HCEC 1CT (cell line): ENCODE measurements around the gene TDP2.

ENCODE experiments used
- DNase-seq: peaks from one replicate; pipeline ENCODE4 v3.0.0-alpha.2; 2017

Gene TDP2, protein sequence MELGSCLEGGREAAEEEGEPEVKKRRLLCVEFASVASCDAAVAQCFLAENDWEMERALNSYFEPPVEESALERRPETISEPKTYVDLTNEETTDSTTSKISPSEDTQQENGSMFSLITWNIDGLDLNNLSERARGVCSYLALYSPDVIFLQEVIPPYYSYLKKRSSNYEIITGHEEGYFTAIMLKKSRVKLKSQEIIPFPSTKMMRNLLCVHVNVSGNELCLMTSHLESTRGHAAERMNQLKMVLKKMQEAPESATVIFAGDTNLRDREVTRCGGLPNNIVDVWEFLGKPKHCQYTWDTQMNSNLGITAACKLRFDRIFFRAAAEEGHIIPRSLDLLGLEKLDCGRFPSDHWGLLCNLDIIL

GRCh38 chr6:24666641-24667377 lies at the start of gene TDP2, which contains the start of gene ACOT13:
TSS of gene TDP2 (minus strand) at chr6:24666899. CDS start at chr6:24666862, 37 bp downstream.
TSS of gene ACOT13 (plus strand) at chr6:24667077. CDS start at chr6:24667264, 187 bp downstream.
- peak; percentile 95 for DNase-seq

DNA sequence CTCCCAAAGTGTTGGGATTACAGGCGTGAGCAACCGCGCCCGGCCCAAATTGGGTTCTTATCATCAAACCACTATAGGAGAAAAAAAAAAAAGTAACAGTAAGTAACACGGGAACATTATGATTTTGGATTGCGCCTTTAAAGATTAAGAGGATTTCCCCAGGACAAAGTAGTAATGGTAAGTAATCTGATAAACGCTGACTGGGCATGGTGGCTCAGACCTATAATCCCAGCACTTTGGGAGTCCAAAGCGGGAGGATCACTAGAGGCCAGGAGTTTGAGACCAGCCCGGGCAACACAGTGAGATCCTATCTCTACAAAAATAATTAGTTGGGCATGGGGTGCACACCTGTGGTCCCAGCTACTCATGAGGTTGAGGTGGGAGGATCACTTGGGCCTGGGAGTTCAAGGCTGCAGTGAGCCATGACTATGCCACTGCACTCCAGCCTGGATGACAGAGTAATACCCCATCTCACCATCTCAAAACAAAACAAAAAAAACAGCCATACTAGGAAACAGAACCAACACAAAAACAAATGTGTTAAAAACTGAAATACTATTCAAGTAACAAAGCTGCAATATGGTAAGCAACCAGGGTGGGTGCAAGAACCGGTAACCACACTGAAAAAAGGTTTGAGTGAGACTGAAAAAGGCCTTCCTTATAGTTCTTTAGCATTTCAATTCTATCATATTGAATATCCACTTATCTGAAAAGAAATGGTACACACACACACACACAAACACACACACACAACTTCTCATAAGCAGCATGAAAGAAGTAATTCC lies 44.0 kb upstream of the TDP2 start:
- no peak for DNase-seq

DNA sequence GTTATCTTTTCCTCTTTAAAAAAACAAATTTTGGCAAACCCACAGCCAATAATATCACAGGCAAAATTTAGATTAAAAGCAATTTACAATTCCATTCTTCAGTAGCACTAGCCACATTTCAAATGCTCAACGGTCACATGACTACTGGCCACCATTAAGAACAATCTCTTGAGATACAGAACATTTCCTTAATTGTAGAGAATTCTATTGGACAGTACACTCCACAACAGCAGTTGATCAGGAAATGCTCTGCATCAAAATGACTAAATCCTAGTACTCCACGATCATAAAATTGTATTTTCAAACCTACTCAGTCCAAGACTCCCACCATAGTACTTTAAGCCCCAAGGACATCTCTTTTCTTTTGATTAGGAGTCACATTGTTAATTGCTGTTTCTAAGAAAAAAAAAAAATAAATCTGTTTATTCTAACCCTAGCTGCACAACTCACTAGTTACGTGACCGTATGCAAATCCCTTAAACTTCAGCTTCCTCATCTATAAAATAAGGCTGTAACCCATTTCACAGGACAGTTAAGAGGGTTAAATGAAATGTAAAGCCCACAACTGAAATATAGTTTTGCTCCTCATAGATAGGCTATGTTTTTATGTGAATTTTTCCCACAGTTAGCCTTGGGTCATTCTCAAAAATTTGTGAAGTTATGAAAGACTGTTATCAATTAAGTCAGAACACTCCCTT lies 42.5 kb upstream of the TDP2 start:
- DNase-seq: no peak

- DNase-seq: no peak
These were observed 41.9 kb upstream of the TDP2 start for GRCh38 chr6:24708612-24709011.

DNA sequence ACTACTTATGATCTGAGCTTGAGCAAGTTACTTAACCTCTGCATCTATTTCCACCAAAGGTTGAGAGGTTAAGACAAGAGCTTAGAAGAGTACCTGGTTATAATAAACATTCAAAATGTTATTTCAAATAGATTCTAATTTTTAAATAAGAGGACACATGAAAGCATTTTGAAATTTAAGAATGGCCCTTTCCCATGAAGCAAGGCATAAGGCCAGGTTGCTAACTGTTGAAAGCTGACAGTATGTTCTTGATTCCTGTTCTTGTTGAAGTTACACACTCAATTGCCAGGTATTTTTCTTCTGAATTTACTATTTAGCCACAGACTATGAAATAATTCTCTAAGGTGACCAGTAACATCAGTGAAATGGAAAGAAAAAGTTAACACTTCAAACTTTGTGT lies 37.8 kb upstream of the TDP2 start:
- no peak for DNase-seq

GRCh38 chr6:24702720-24703282 lies 36.1 kb upstream of the TDP2 start:
- DNase-seq: no peak

DNA sequence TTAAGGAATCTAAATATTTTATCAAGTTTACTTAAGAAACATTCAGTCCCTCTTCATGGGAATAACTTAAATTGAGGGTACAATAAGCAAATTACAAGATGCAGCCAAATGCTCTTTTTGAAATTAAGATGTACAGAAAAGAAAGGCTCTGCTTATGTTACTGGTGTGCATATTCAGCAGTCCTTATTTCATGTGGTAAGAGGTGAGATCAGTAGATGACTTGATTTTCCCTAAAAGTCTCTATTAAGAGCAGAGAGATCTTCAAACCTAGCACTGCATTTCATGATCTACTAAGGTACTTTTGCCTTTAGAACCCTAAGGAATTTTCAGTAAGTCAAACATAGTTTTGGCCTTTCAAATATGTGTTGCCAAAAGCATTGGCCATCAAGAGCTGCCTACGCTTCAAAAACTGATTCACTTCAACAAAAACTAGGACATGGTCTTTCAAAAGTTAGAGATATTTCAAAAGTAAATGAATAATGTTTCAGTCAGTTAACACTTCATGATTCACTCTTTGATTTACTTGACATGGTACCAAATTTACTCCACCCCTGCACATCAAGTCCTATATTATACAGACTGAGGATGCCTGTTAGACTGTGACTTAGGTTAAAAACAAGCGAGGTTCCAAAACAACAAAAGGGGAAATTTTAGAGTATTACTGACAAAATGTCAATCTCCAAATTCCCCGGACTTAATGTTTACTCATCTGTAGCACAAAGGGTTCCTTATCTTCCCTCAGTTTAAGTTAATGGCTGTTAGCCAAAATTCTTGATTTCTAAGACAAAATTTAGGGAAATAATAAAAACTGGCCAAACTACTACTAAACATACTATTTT lies 33.0 kb upstream of the TDP2 start:
- DNase-seq: no peak

DNA sequence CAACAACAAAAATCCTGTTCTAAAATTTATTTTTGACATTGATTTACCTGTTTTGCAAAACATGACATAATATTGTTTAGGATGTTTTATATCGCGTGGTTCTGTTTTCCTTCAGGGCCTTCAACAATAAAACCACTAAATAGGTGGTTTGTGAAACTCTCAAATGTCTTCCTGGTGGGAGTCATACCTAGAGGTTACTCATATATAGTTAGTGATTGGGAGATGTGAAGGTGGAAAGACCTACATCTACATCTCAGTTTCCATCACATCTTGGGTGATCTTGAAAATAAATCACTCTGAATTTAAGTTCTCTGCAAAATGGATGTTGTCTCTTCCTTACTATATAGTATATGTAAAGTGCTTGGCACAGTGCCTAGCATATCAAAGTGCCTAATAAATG lies 29.4 kb upstream of the TDP2 start:
- DNase-seq: no peak

DNA sequence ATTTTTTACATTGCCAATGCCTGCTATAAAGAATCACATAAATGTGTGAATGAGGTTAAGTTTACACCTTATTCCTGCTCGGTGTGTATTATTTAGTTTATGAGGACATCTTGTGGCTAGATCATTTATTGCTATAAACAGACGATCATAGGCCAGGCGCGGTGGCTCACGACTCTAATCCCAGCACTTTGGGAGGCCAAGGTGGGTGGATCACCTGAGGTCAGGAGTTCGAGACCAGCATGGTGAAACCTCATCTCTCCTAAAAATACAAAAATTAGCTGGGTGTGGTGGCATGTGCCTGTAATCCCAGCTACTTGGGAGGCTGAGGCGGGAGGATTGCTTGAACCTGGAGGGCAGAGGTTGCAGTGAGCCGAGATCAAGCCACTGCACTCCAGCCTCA lies 28.9 kb upstream of the TDP2 start:
- peak; percentile 32 for DNase-seq

GRCh38 chr6:24694198-24694597 lies 27.5 kb upstream of the TDP2 start:
- DNase-seq: no peak

DNA sequence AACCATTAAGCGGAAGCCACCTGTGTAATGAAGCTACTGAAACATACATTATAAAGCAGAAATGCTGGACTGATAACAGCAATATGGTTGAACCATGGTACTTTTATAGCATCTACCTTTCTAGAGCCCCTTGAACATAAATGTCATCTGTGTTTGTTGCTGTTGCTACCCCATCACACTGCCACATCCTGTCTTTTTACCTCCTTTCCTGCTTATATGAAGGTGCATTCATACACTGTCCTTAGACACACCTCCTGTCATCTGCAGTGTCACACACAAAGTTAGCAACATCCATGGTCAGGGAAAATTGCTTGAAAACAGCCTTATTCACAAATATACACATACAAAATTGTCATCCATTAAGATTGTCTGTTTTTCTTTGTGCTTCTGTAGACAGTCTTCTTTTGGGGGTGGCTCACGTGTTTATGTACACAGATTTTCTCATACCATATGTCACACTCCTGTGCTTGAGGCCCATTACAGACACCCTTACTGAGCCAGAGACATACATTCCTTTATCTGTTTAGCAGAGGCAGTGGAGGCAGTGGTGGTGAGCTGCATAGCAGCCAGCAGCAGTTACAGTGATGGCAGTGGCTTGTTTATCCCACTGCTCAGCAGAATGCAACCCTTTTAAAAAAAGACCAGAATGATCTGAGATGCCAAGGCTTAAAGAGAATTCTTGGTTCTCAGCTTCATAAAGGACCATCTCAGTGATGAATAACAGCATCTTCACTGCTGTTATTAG lies 26.3 kb upstream of the TDP2 start:
- DNase-seq: no peak

GRCh38 chr6:24692415-24692814 lies 25.7 kb upstream of the TDP2 start:
- no peak for DNase-seq

- no peak for DNase-seq
These were observed 25.3 kb upstream of the TDP2 start for GRCh38 chr6:24692003-24692402.

DNA sequence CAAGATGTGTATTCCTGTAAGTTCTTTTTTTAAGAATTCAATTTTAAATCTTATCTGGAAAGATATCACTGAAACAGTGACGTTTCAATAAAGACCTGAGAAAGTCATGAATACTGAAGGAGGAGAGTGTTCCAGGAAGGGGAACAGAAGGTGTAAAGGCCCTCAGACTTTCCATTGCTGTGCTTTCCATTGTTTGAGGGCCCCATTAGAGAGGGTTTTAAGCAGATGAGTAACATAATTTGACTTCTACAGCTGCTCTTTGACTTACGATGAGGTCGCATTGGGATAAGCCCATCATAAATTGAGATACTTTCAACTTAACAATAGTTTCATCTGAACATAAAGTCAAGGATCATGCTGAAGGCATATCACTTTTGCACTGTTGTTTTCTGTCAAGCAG lies 24.9 kb upstream of the TDP2 start:
- DNase-seq: no peak

- no peak for DNase-seq
These were observed 23.9 kb upstream of the TDP2 start for GRCh38 chr6:24690593-24690992.

GRCh38 chr6:24689964-24690363 lies 23.3 kb upstream of the TDP2 start:
- no peak for DNase-seq

- DNase-seq: no peak
These were observed 20.2 kb upstream of the TDP2 start for GRCh38 chr6:24686946-24687345.

- no peak for DNase-seq
These were observed 19.7 kb upstream of the TDP2 start for GRCh38 chr6:24686408-24686807.

DNA sequence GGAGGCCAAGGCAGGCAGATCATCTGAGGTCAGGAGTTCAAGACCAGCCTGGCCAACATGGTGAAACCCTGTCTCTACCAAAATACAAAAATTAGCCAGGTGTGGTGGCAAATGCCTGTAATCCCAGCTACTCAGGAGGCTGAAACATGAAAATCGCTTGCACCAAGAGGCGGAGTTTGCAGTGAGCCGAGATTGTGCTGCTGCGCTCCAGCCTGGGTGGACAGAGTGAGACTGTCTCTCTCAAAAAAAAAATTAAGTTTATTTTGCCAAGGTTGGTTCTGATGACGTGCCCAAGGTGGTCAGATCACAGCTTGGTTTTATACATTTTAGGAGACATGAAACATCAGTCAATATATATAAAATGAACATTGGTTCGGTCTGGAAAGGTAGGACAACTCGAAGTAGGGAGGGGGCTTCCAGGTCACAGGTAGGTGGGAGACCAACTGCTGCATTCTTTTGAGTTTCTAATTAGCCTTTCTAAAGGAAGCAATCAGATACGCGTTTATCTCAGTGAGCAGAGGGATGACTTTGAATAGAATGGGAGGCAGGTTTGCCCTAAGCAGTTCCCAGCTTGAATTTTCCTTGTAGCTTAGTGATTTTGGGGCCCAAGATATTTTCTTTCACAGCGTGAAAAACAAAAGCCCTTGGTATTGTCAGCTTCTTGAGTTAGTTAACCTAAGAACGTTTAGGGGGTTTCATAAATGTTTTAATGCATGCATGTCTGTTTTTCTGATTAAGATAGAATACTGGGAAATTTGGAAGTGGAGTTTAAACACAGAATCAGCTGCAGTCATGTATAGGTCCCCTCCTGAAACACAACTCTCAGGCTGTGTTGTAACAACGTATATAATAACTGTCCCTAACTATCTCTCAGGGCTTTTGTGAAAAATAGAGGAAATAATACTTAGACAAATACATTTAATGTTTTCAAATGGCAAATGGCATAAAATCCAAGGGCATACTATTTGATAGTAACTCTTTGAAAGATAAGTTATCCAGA lies 16.9 kb upstream of the TDP2 start:
- DNase-seq: no peak

- DNase-seq: no peak
These were observed 13.9 kb upstream of the TDP2 start for GRCh38 chr6:24680582-24680981.
